Fibroblast of skin of abdomen (primary cell): ENCODE results near the gene SLC25A28.

Experiments used
- DNase-seq: peaks from one replicate; pipeline ENCODE4 v3.0.0-alpha.2; 2013

Gene SLC25A28

GRCh38 chr10:99583687-99584086, 36.6 kb downstream of the SLC25A28 start:
- no peak for DNase-seq

- no peak for DNase-seq
Observed at GRCh38 chr10:99582255-99582770, 37.9 kb downstream of the SLC25A28 start.

DNA sequence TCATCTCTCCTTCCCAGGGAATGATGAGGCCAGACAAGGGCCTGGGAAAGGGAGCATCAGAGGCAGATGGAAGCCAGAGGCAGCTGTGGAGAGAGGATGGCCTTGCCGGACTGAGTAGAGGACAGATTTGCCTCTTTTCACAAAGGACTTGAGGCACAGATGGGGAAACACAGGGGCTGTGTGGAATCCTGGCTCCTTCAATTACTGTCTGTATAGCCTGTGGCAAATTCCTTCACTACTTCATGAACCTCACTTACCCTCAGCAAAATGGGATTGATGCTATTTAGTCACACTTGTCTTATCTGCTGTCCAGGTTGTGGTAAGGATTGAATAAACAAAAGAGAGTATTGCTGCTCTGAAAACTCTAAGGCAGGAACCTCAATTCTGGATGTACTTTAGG, 40.3 kb downstream of the SLC25A28 start:
- no peak for DNase-seq

DNA sequence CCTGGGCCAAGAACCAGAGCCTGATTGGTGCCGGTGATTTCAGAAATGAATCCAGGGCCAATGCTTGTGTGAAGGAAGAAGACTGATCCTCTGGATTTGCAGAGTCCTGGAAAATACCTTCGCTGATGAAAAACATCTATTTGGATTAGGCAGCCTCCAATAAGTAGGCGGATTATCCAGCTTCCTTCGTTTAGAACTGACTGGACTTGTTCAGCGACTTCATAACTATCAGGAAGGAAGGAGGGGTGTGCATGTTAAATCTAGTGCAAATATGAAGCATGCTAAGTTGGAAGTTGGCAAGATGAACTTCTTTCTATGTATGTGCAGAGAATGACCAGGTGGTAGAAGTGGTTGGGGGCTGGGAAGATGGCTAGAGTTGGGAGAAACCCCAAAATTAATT, 46.4 kb downstream of the SLC25A28 start:
- no peak for DNase-seq

DNA sequence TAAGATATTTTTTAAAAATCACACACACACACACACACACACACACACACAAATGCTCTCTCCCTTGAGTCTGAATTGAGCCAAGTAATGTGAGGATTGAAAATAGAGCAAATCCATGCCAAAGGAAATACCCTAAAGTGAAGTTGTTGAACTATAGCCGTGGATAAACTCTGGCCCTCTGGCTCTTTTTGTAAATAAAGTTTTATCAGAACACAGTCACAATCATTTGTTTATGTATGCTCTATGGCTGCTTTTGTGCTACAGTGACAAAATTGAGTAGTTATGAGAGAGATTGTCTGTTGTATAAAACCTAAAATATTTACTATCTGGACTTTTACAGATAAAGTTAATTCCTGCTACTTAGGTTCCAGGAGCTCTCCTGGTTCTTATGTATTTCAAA, 48.4 kb downstream of the SLC25A28 start:
- DNase-seq, result no peak

GRCh38 chr10:99569961-99570360, 50.3 kb downstream of the SLC25A28 start:
- DNase-seq, result no peak

- no peak for DNase-seq
Observed at GRCh38 chr10:99569253-99569939, 50.8 kb downstream of the SLC25A28 start.

GRCh38 chr10:99565166-99565565, 55.1 kb downstream of the SLC25A28 start:
- DNase-seq, result no peak

DNA sequence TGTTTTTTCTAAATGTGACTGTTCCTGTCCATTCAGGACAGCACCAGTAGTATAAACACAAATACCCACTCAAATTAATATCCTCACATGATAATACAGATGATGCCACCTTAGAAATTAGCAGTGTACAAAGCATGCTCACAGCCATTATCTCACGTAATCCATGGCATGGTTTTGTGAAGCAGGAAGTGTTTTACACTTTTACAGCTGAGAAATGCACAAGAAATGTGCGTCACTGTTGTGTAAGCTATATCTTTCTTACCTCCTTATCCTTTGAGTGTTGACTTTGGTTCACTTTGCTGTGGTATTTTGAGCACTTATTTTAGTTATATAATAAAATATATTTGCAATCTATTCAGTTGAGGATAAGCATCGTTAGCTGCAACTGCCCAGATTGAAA, 55.9 kb downstream of the SLC25A28 start:
- DNase-seq, result no peak

DNA sequence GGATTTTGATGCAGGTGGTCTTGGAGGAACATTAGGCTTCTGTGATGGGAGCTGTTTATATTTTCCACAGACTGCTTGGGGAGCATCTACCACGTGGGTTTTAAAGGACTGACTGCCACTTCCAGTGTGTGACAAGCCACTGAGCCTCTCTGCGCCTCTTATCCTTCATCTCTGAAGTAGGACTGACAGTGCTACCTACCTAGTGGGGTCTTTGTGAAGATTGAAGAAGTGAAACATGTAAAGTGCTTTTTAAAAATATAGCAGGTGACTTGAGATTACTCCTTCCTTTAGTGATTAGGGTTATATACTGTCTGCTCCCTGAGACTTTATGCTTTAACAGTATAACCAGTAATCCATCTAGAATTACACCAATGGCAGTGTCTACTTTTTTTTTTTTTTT, 57.6 kb downstream of the SLC25A28 start:
- no peak for DNase-seq
